ENCODE measurements around the gene SH2D1A.

- no peak for TF ChIP-seq CTCF (IDR thresholded peaks at IDR 0.05)
- TF ChIP-seq POLR2A (IDR thresholded peaks at IDR 0.05), result no peak
These were observed 46.4 kb downstream of the SH2D1A start for GRCh38 chrX:124392794-124393193.

Measured in lower leg skin (tissue), 3 donors.